Activated T-helper 17 cell treated with anti-CD3 and anti-CD28 coated beads, Interleukin-2, amount 50 U/mL, for 72 hours (primary cell): ENCODE results near the gene MAN1C1. TPM values are rescaled to one million over a fixed set of nuclear protein-coding genes. Genes with fewer than 3 reads are reported as not detected.

Experiments used
- ATAC-seq: fragments of 150-1000 bp; cut with Tn5 transposase; replicated peaks from 2 replicates; pipeline ENCODE4 v1.10.0; 2021; ENCODE audit warnings: mild to moderate bottlenecking, moderate library complexity
- H3K27ac Mint-ChIP-seq: one replicate; pipeline ENCODE4 v1.8.0; 2022; ENCODE audit warnings: mixed read lengths
- H3K27me3 Mint-ChIP-seq: one replicate; pipeline ENCODE4 v1.8.0; 2022; ENCODE audit warnings: mixed read lengths
- H3K36me3 Mint-ChIP-seq: one replicate; pipeline ENCODE4 v1.8.0; 2022; ENCODE audit warnings: low read depth, mild to moderate bottlenecking, mixed read lengths
- H3K4me1 Mint-ChIP-seq: one replicate; pipeline ENCODE4 v1.8.0; 2022; ENCODE audit warnings: mixed read lengths
- H3K4me3 Mint-ChIP-seq: one replicate; pipeline ENCODE4 v1.8.0; 2022; ENCODE audit warnings: mild to moderate bottlenecking, mixed read lengths
- H3K9me3 Mint-ChIP-seq: one replicate; pipeline ENCODE4 v1.8.0; 2022; ENCODE audit warnings: mixed read lengths
- total RNA-seq, 2 donors: library from RNA; stranded (reverse); gene quantifications; one replicate each; pipeline ENCODE4 v1.2.3, GENCODE V29; 2022

The MAN1C1 gene
- total RNA-seq, 2 donors from 2014 or later, result 6.2 to 7.7 TPM

DNA sequence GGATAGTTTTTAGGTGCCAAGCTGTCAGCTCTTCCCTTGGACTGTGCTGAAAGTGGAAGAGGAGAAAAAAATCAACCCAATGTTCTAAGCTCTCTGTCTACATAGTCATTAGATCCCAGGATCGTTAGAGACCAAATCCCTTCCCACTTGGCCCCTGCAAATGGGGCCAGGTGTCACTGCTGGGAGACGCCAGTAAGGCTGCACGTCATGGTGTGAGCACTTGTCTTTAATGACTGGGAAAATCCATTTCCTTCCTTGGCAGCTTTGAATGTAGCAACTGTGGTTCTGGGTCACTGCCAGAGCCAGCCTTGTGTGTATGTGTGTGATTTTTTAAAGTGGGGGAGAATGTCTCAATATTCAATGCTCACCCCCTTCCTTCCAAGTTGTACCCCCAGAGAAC lies 59.9 kb downstream of the MAN1C1 start:
- ATAC-seq, result peak; percentile 39
- H3K27me3 Mint-ChIP-seq, result peaks cover 17% of the 10 kb centered on the region
- H3K36me3 Mint-ChIP-seq, result no peaks in the 10 kb centered on the region
- H3K4me3 Mint-ChIP-seq, result peak overlapping the region; percentile 73
- H3K9me3 Mint-ChIP-seq, result no peaks in the 10 kb centered on the region
- H3K4me1 Mint-ChIP-seq, result peaks cover 44% of the 10 kb centered on the region
- H3K27ac Mint-ChIP-seq, result peak overlapping the region; percentile 84

DNA sequence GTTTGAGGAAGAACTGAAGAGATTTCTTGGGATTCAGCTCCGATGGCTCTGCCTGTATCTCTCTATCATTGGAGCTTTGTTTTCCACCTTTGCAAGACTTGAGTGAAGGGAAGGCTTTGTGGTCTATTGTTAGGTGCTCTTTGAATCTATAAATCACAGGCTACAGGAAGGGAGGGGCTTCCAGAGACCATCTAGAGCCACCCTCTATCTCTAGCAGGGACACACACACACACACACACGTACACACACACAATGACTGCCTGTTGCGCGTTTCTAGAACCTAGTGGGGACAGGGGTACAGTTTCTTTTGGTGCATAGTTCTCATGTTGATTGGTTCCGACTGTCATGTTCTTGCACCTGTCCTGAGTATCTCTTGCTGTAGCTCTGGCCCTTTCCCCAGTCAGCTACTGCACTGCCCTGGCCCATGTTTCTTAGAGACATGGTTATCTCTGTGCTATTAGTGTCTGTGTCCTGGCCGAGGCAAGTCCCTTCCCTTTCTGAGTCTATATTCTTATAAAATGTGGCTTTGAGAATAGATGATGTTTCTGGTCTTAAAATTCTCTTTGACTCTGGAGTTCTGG lies 60.7 kb downstream of the MAN1C1 start:
- Mint-ChIP-seq H3K36me3 (no peaks in the 10 kb centered on the region), H3K9me3 (no peaks in the 10 kb centered on the region), H3K4me1 (peaks cover 44% of the 10 kb centered on the region), H3K27me3 (peaks cover 17% of the 10 kb centered on the region), H3K4me3 (peak overlapping the region; percentile 73), H3K27ac (peak overlapping the region; percentile 84)
- no peak for ATAC-seq

DNA sequence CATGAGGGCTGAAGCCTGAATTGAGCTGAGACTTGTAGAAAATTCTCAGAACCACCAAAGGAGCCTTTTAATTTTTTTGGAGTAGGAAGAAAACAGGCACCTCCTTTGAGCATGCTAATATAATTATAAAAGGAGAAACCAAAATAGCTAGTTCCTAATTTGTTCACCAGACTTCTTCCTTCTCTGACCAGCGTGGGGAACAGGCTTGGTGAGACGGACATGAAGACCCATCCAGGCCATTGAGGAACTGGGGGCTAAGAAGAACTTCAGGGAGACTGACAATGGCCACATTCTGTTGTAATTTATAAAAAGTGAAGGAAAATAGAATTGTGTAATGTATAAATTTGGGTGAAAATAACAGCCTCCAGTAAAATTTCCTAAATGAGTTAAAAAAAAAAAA lies 62.6 kb downstream of the MAN1C1 start:
- no peaks in the 10 kb centered on the region for H3K36me3 Mint-ChIP-seq
- H3K4me1 Mint-ChIP-seq, result peaks cover 32% of the 10 kb centered on the region
- no peak for ATAC-seq
- no peak overlapping the region for H3K4me3 Mint-ChIP-seq
- H3K27ac Mint-ChIP-seq, result no peak overlapping the region
- H3K9me3 Mint-ChIP-seq, result no peaks in the 10 kb centered on the region
- peaks cover 17% of the 10 kb centered on the region for H3K27me3 Mint-ChIP-seq

DNA sequence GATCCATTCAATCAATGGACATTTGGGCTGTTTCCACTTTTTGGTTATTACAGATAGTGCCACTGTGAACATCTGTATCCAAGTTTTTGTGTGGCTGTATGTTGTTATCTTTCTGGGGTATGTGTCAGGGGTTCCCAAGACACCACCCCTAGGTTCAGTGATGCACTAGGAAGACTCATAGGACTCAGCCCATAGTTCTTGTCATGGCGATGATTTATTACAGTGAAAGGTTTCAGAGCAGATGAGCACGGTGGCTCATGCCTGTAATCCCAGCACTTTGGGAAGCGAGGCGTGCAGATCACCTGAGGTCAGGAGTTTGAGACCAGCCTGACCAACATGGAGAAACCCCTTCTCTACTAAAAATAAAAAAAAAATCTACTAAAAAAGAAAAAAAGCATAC lies 64.1 kb downstream of the MAN1C1 start:
- no peaks in the 10 kb centered on the region for H3K9me3 Mint-ChIP-seq
- H3K27me3 Mint-ChIP-seq, result peaks cover 17% of the 10 kb centered on the region
- ATAC-seq, result no peak
- no peak overlapping the region for H3K27ac Mint-ChIP-seq
- no peaks in the 10 kb centered on the region for H3K36me3 Mint-ChIP-seq
- H3K4me3 Mint-ChIP-seq, result no peak overlapping the region
- peaks cover 17% of the 10 kb centered on the region for H3K4me1 Mint-ChIP-seq

DNA sequence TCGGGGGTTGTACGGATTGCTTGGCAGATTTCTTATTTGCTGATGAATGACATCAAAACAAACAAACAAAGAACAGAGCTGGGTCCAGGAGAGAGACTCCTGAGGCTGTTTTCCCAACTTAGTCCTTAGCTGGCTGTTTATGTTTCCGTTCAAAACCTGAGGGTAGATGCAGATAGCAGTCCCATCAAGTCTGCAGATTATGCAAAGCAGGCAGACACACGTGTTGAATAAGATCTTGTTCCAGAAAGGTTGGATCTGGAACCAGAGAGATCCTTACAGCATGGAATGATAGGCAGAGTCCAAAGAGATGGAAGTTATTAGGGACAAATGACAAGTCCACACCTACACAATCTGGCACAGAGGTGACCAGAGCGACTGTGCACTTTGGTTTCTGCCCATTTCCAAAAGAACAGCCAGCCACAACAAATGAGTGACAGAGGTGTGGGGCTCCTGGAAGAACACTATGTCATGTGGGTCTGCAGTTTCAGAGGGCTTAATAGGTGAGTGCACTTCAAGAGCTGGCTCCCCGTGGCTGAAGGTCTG lies 65.5 kb downstream of the MAN1C1 start:
- no peaks in the 10 kb centered on the region for H3K36me3 Mint-ChIP-seq
- no peak overlapping the region for H3K27ac Mint-ChIP-seq
- no peak overlapping the region for H3K4me3 Mint-ChIP-seq
- ATAC-seq, result no peak
- peaks cover 13% of the 10 kb centered on the region for H3K27me3 Mint-ChIP-seq
- no peaks in the 10 kb centered on the region for H3K9me3 Mint-ChIP-seq
- H3K4me1 Mint-ChIP-seq, result peaks cover 7% of the 10 kb centered on the region

DNA sequence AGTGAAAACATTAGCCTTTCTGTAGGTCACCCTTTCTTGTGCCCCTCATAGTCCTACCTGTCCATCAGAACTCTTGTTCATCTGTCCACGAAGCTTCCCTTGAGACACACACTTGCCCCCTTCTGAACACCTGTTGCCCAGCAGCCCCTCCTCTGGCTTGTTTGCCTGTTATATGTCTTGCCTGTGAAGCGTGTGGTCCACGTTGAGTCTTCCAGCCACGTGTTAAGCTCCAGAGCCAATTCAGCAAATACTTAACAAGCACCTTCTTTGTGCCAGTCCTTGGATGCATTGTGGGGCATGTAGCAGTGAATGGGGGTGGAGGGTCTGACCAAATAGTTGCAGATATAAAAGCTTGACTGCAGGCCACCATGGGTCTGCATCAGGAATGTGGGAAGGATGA lies 66.6 kb downstream of the MAN1C1 start:
- Mint-ChIP-seq H3K36me3 (no peaks in the 10 kb centered on the region), H3K4me1 (no peaks in the 10 kb centered on the region), H3K27me3 (peaks cover 4% of the 10 kb centered on the region), H3K27ac (peak overlapping the region; percentile 21), H3K4me3 (no peak overlapping the region), H3K9me3 (no peaks in the 10 kb centered on the region)
- ATAC-seq, result no peak

DNA sequence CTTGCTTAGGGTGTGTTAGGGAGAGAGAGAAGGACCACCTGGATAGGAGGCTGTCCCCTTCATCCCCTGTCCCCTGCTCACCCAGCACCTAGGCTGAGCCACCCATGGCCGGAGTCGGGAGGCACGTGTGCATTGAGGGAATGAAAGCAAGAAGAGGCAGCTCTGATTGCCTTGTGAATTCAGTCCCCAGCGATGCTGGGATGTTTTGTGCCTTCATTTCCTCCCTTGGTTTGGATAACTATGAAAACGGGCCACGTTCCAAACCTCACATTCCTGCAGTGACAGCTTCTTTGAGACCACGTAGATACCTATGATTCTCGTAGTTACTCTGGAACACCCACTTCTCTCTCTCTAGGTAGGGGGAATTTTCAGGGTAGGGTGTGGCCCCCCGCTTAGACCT lies 67.1 kb downstream of the MAN1C1 start:
- Mint-ChIP-seq H3K36me3 (no peaks in the 10 kb centered on the region), H3K27ac (peak overlapping the region; percentile 21), H3K4me3 (no peak overlapping the region), H3K27me3 (peaks cover 3% of the 10 kb centered on the region), H3K4me1 (no peaks in the 10 kb centered on the region), H3K9me3 (no peaks in the 10 kb centered on the region)
- ATAC-seq, result no peak

DNA sequence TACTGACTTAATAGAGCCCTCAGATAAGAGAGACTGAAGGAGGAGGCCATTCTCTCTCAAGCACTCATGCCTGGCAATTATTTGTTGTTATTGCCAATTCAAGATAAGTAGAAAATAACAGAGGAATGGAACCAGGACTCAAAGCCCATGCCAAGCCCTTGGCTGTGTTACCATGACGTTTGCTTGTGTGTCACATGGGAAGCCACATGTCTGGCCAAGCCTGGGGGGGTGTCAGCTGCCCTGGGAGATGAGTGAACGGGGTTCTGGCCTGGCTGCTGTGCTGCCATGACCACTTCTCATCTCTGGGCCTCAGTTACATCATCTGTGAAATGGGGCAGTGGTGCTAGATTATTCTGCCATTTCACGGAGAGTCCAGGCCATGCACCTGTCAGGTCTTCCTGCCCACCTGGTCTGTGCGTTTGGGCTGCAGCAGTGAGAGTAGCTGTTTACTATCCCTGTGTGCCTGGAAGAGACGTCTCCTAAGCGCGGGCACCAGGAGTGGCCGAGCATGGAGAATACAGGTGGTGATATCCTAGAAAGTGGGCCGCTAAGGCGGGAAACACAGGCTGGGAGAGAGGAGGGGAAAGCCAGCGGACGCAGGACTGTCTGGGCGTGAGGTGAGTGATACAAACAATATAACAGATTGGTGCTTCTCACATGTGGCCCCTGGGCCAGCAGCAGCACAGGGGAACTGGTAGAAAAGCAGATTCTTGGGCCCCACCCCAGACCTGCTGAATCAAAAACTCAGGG lies 67.8 kb downstream of the MAN1C1 start:
- no peaks in the 10 kb centered on the region for H3K4me1 Mint-ChIP-seq
- no peaks in the 10 kb centered on the region for H3K27me3 Mint-ChIP-seq
- H3K4me3 Mint-ChIP-seq, result no peak overlapping the region
- ATAC-seq, result no peak
- no peaks in the 10 kb centered on the region for H3K9me3 Mint-ChIP-seq
- H3K36me3 Mint-ChIP-seq, result no peaks in the 10 kb centered on the region
- H3K27ac Mint-ChIP-seq, result no peak overlapping the region

DNA sequence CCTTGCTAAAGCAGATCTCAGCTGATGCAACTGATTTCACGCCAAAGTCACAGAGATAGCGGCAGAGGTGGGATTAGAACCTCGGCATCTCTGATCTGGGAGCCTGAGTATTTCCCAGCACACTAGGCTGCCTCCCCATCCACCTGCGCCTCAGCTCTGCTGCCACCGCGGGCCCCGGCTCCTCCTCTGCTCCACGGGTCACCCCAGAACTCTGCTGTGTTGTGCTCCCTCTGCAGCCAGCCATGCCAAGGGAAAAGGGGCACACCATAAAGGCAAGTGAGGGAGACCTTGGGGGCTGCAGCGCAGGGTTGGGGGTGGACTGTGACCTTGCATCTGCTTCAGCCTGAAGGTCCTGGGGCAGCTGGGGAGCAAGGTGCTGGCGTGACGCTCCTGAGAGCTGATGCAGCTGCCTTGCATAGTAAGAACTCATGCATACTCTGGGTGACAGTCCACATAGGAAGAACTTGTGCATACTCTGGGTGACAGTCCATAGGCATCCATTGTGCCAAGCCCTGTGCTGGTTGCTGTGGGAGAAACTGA lies 68.7 kb downstream of the MAN1C1 start:
- H3K4me3 Mint-ChIP-seq, result no peak overlapping the region
- no peaks in the 10 kb centered on the region for H3K4me1 Mint-ChIP-seq
- no peak overlapping the region for H3K27ac Mint-ChIP-seq
- no peaks in the 10 kb centered on the region for H3K36me3 Mint-ChIP-seq
- no peaks in the 10 kb centered on the region for H3K27me3 Mint-ChIP-seq
- ATAC-seq, result no peak
- no peaks in the 10 kb centered on the region for H3K9me3 Mint-ChIP-seq

DNA sequence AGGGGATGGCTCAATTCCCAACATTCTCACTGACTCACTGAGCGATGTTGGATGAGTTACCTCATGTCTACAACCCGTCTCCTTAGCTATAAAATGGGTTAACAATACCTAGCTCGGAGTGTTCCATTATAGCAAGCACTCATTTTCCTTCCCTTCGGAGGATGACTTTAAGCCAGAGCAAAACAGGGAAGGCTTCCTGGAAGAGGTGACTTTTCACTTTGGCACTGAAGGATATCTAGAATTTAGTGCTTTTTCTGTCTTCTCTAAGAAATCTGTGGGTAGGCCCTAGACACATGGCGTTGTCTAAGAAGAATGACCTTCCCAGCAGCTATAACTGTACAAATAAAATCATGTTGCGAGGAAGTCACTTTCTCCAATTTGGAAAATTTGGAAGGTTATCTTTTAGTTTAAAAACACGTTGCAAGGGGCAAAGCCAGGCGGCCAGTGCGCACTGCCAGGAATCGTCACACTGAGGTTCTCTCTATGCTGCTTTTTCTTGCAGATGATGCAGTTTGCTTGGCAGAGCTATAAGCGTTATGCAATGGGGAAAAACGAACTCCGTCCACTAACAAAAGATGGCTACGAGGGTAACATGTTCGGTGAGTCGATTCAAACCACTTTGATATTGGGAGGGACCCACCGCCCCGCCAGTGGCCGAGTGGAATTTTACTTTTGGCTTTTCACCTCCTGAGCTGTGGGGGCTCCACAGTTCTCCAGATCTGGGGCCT lies 69.5 kb downstream of the MAN1C1 start:
- Mint-ChIP-seq H3K36me3 (no peaks in the 10 kb centered on the region), H3K9me3 (no peaks in the 10 kb centered on the region), H3K27me3 (no peaks in the 10 kb centered on the region), H3K4me3 (no peak overlapping the region), H3K27ac (no peak overlapping the region), H3K4me1 (no peaks in the 10 kb centered on the region)
- ATAC-seq, result no peak

DNA sequence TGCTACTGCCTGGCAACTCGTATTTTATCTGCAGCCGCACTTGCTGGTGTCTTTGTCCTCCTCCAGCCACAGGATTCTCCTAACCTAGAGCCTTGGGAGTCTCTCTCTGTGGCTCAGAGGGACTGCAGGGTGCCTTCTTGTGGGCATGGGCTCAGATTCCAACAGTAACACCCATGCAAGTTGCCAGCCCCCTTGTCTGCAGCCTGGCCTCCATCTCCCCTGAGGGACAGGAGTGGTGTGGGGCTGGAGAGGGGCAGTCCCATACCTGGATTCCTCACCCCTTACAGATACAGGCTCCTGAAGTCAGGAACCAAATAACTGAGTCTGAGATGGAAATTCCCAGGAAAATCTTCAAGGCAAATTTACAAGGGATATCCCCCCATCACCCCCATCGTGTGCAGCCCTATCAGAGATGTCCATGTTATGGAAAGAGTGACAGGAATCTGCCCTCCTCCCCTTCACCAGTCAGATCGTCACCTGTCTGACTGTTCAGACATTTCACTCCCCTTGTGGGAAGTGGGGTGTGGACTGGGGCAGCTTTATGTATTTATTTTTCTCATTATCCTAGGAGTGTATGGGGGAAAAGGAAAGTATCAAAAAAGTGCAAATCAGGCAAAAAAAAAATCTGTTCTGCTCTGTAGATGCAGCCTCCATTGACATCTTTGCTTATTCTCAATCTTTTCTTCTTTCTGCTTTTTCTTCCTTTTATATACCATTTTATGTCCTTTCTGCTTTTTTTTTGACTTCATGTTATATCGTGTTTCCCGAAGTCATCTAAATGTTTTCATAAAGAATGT lies 70.8 kb downstream of the MAN1C1 start:
- Mint-ChIP-seq H3K9me3 (no peaks in the 10 kb centered on the region), H3K27ac (no peak overlapping the region), H3K4me3 (no peak overlapping the region)

DNA sequence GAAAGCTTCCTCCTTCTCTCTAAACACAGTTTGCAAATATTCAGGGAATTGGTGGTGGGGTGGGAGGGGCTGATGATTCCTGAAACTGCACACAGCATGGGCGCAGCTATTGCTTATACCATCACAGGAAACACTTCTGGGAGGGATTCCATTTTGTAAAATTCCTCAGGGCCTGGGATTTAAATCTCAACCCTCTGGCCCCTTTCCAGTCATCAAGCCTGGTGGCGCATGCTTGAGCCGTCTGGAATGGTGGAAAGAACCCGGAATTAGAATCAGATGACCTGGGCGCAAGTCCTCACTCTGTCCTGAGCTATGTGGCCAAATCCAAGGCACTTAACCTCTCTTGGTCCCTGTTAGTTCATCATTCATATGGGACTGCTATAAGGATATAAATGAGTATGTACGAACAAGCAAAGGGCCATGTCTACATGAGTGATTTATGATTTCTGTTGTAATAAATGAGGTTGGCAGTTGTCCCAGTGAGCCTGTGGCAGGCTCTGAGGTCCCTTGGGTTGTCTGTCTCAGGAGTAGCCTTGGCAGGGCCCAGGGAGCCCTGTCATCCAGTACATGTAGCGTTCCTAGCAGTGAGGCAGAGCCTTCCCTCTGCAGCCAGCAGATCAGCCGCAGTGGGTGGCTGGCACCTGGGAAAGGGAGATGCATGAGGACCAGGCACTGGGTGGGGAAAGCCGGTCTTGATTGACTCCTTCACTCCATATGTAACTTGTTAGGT lies 72.0 kb downstream of the MAN1C1 start:
- ATAC-seq, result no peak
- Mint-ChIP-seq H3K27me3 (no peaks in the 10 kb centered on the region), H3K9me3 (no peaks in the 10 kb centered on the region), H3K4me3 (no peak overlapping the region), H3K4me1 (no peaks in the 10 kb centered on the region), H3K27ac (no peak overlapping the region), H3K36me3 (no peaks in the 10 kb centered on the region)

More for the DNA sequence above, 70.8 kb downstream of the MAN1C1 start:
- no peaks in the 10 kb centered on the region for H3K36me3 Mint-ChIP-seq
- no peak for ATAC-seq
- H3K4me1 Mint-ChIP-seq, result no peaks in the 10 kb centered on the region
- no peaks in the 10 kb centered on the region for H3K27me3 Mint-ChIP-seq

DNA sequence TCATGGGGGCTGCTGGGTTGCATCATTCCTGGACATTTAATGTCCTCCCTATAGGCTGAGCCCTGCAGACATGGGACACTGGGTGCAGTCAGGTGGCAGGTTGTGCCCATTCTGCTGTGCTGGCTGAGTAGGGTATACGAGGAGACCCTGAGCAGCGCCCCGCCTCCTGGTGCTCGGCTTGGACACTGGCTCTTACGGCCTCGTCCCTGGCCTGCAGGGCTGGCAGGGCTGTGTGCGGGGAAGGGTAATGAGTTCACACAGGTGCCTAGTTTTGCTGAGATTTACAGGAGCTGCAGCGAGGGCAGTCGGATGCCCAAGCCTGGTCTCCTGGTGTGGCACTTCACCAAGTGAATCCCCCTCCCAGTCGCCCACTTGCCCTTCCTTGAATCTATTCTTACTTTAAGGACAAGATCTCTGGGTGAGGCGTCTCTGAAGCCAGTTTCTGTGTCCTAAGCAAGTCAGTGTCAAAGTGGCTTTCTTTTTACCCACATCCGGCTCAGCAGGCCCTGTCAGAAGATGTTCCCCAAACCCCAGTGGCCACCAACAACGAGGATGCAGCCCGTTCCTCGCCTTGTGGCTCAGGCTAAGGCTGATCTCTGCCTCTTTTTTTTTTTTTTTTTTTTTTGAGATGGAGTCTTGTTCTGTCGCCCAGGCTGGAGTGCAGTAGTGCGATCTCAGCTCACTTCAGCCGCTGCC lies 73.2 kb downstream of the MAN1C1 start:
- Mint-ChIP-seq H3K36me3 (no peaks in the 10 kb centered on the region), H3K27ac (no peak overlapping the region), H3K4me1 (no peaks in the 10 kb centered on the region), H3K4me3 (no peak overlapping the region), H3K9me3 (no peaks in the 10 kb centered on the region), H3K27me3 (no peaks in the 10 kb centered on the region)
- ATAC-seq, result peak; percentile 62
